Esophagus muscularis mucosa (tissue), 4 donors: Measurements from ENCODE around the gene CYP24A1. TPM values are rescaled to one million over a fixed set of nuclear protein-coding genes. Genes with fewer than 3 reads are reported as not detected.
A peak's percentile ranks its signal among the peaks of the same experiment; 100 is the strongest.

Source experiments
- DNase-seq: peaks from one replicate; pipeline ENCODE4 v3.0.0-alpha.2; 2017; ENCODE audit errors: extremely low spot score
- H3K27ac ChIP-seq, 4 donors: fragments of 200-600 bp; sonication (generic); replicated peaks in 1 of 4; 1 replicate in 3 of 4; 2 replicates in 1 of 4; pipeline ENCODE4 v1.5.1; 2016 to 2019; ENCODE audit warnings: mild to moderate bottlenecking in 1 of 4
- H3K27me3 ChIP-seq, 4 donors: fragments of 200-600 bp; sonication (generic); one replicate each; pipeline versions ENCODE4 v1.5.1 to v1.6.0; 2016 to 2019
- H3K36me3 ChIP-seq, 4 donors: fragments of 200-600 bp; sonication (generic); one replicate each; pipeline ENCODE4 v1.5.1; 2016 to 2019
- H3K4me1 ChIP-seq, 4 donors: fragments of 200-600 bp; sonication (generic); one replicate each; pipeline ENCODE4 v1.5.1; 2016 to 2019
- H3K4me3 ChIP-seq, 4 donors: fragments of 200-600 bp; sonication (generic); 1 replicate in 2 of 4; 2 replicates in 2 of 4; pipeline ENCODE4 v1.5.1; 2016 to 2019; ENCODE audit warnings: mild to moderate bottlenecking in 4 of 4, moderate library complexity in 1 of 4
- H3K9me3 ChIP-seq, 4 donors: fragments of 200-600 bp; sonication (generic); 1 replicate in 3 of 4; 2 replicates in 1 of 4; pipeline ENCODE4 v1.5.1; 2016 to 2019
- CTCF ChIP-seq, 3 experiments: fragments of 200-600 bp in 2 of 3; fragments of 450-650 bp in 1 of 3; sonication (generic) in 2 of 3; IDR thresholded peaks; one replicate each; pipeline ENCODE4 v1.5.1; 2017 to 2019; ENCODE audit warnings: antibody characterized with exemption in 3 of 3, mild to moderate bottlenecking in 2 of 3, moderate library complexity in 1 of 3
- EP300 ChIP-seq: sonication (generic); formaldehyde crosslinking; IDR thresholded peaks from one replicate; pipeline ENCODE4 v1.6.1; 2017; ENCODE audit warnings: antibody characterized with exemption
- POLR2A ChIP-seq: fragments of 450-650 bp; IDR thresholded peaks from one replicate; pipeline ENCODE4 v1.6.1; 2017; ENCODE audit warnings: antibody characterized with exemption, moderate library complexity, mild to moderate bottlenecking, low read depth
- POLR2AphosphoS5 ChIP-seq, 2 donors: sonication (generic); formaldehyde crosslinking; IDR thresholded peaks; one replicate each; pipeline ENCODE4 v1.6.1; 2017; ENCODE audit warnings: antibody characterized with exemption in 2 of 2
- WGBS: methylation state at CpG from one replicate; pipeline ENCODE4 v1.1.5; 2018; 5-methylcytosine and 5-hydroxymethylcytosine counted together
- intact Hi-C: fragments of 100-400 bp; cut with DNase I; formaldehyde crosslinking; loops from one replicate; pipeline ENCODE4 v1.15.1; 2023
- total RNA-seq, 4 donors: library from RNA; depleted of rRNA; stranded (reverse); fragments of >200 nt; gene quantifications; one replicate each; pipeline versions ENCODE4 v1.1.0 to v1.2.1, GENCODE V29; 2016

CYP24A1 gene
- total RNA-seq, 4 donors from 2014 or later = not detected

DNA sequence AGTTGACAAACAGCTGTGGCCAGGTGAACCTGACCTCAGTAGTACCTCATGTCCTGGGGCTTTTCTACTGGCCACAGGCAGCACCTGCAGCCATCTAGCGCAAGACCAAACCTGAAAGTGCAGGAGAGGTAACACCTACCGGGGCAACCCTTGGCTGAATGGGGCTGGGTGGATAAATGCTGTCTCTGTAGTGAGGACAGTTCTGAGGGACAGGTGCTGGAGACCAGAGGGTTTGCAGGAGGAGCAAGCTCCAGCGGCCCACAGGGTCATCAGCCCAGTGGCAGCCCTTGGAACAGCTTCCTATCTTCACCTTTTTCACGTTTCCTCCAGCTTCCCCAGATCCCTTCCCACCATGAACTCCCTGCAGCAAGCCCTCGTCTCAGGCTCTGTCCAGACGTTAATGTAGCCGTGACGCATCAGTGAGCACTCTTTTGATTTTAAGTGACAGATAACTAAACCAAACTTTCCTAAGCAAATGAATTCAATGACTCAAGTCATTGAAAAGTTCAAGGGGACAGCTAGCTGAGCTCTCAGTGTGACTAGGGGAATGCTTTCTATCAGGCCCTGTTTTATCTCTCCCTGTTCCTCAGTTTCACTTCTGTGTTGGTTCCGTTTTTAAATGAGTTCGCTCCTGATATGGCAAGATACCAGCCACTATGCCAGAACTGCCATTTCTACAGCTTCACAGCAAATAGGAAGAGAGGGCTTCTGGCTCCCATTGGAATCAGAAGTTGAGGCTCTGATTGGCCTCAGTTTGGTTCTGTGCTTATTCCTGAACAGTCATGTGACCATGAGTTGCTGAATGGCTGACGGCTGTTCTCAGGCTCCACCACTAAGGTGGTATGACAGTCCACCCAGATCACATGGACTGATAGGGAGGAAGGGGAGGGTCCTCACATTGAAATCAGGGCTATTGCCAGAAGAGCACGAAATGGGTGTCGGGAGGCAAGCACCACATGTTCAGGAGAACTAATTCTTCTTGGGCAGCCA, 22.0 kb upstream of the CYP24A1 start:
- Histone ChIP-seq H3K36me3 (no peaks in the 10 kb centered on the region), H3K4me3 (no peak overlapping the region), H3K9me3 (no peaks in the 10 kb centered on the region), H3K4me1 (no peaks in the 10 kb centered on the region), H3K27ac (no peak overlapping the region), H3K27me3 (peaks cover 0 to 12% (median 0%) of the 10 kb centered on the region in 4 donors)
- TF ChIP-seq EP300 = no peak
- no peak for TF ChIP-seq CTCF (IDR thresholded peaks at IDR 0.05)
- TF ChIP-seq POLR2AphosphoS5 (IDR thresholded peaks at IDR 0.05) = no peak
- TF ChIP-seq POLR2A = no peak
- intact Hi-C loops = no loop called here
- WGBS = 79% methylated on average over 13 of the region's 13 CpGs
- DNase-seq = peak; percentile 55

GRCh38 chr20:54194724-54195438, 21.1 kb upstream of the CYP24A1 start:
- intact Hi-C loops = no loop called here
- no peaks in the 10 kb centered on the region for H3K4me1 ChIP-seq
- no peaks in the 10 kb centered on the region for H3K9me3 ChIP-seq
- 62% methylated on average over 11 of the region's 11 CpGs for WGBS
- peaks cover 0 to 12% (median 0%) of the 10 kb centered on the region in 4 donors for H3K27me3 ChIP-seq
- no peaks in the 10 kb centered on the region for H3K36me3 ChIP-seq
- no peak overlapping the region for H3K27ac ChIP-seq
- H3K4me3 ChIP-seq = no peak overlapping the region
- peak; percentile 89 for DNase-seq
- TF ChIP-seq CTCF (IDR thresholded peaks at IDR 0.05) = no peak
- no peak for TF ChIP-seq POLR2A
- no peak for TF ChIP-seq EP300
- TF ChIP-seq POLR2AphosphoS5 (IDR thresholded peaks at IDR 0.05) = no peak

DNA sequence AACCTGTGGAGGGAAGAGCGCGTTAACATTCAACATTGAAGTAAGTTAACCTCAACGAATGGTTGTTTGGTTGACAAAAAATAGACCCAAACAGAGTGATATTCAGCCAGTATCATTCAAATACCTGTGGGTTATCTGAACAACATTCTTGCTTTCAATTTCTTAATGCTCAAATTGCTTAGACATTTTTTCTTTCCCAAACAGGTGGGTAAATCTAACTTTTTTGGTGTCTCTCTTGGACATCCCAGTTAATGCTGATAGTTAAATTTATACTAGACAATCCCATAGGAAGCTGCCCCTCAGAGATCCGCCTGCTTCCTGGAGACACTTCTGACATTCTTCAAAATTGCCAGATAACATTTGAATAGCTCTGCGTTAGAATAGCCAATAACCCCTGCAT, 20.0 kb upstream of the CYP24A1 start:
- 87% methylated on average over 5 of the region's 5 CpGs for WGBS
- no peaks in the 10 kb centered on the region for H3K9me3 ChIP-seq
- no peak overlapping the region for H3K4me3 ChIP-seq
- no peak overlapping the region for H3K27ac ChIP-seq
- DNase-seq = peak; percentile 26
- H3K4me1 ChIP-seq = no peaks in the 10 kb centered on the region
- peaks cover 0 to 12% (median 0%) of the 10 kb centered on the region in 4 donors for H3K27me3 ChIP-seq
- no peaks in the 10 kb centered on the region for H3K36me3 ChIP-seq
- TF ChIP-seq EP300 (no peak), CTCF (IDR thresholded peaks at IDR 0.05) (no peak), POLR2A (no peak), POLR2AphosphoS5 (IDR thresholded peaks at IDR 0.05) (no peak)
- intact Hi-C loops = no loop called here

- H3K4me1 ChIP-seq = no peaks in the 10 kb centered on the region
- intact Hi-C loops = no loop called here
- 100% methylated on average over 2 of the region's 2 CpGs for WGBS
- H3K27ac ChIP-seq = no peak overlapping the region
- no peak for DNase-seq
- H3K4me3 ChIP-seq = no peak overlapping the region
- H3K9me3 ChIP-seq = no peaks in the 10 kb centered on the region
- no peaks in the 10 kb centered on the region for H3K36me3 ChIP-seq
- no peak for TF ChIP-seq POLR2A
- TF ChIP-seq EP300 = no peak
- TF ChIP-seq POLR2AphosphoS5 (IDR thresholded peaks at IDR 0.05) = no peak
- no peak for TF ChIP-seq CTCF (IDR thresholded peaks at IDR 0.05)
- H3K27me3 ChIP-seq = peaks cover 0 to 17% (median 0%) of the 10 kb centered on the region in 4 donors
Observed at GRCh38 chr20:54190217-54190616, 16.4 kb upstream of the CYP24A1 start.
